ENCODE measurements around the gene HOXB1. TPM values are rescaled to one million over a fixed set of nuclear protein-coding genes. Genes with fewer than 3 reads are reported as not detected.

HOXB1 gene
- total RNA-seq, 1 experiment from 2014 or later: not detected

GRCh38 chr17:48498164-48498850 lies 32.5 kb downstream of the HOXB1 start:
- TF ChIP-seq CTCF (IDR thresholded peaks at IDR 0.05; ENCODE audit: insufficient read depth in 1 of 2, low read depth in 1 of 2, low read length in 1 of 2, severe bottlenecking in 1 of 2, unreplicated experiment in 1 of 2): no peak
- Mint-ChIP-seq H3K27ac (ENCODE audit: unreplicated experiment) (no peak overlapping the region), H3K4me1 (ENCODE audit: low read depth, unreplicated experiment) (peaks cover 39% of the 10 kb centered on the region), H3K4me3 (ENCODE audit: unreplicated experiment) (no peak overlapping the region), H3K36me3 (ENCODE audit: insufficient read depth, unreplicated experiment) (no peaks in the 10 kb centered on the region), H3K9me3 (ENCODE audit: unreplicated experiment) (no peaks in the 10 kb centered on the region), H3K27me3 (ENCODE audit: insufficient read depth, unreplicated experiment) (peaks cover 5% of the 10 kb centered on the region)
- H3K4me1 ChIP-seq: peaks cover 40% of the 10 kb centered on the region
- ChIA-PET CTCF (interaction anchor here (0.8 to 1.7 kb wide), 6 partner anchors 15 to 115 kb away, joined by 3 to 6 read pairs (median 3); no protein-coding TSS in a partner anchor), POLR2A (interaction anchor here (0.6 kb wide), 1 partner anchor 361 kb away, joined by 4 read pairs; no protein-coding TSS in a partner anchor)
- intact Hi-C loops (cut with micrococcal nuclease; ENCODE audit: unreplicated experiment): loop anchor here (1.0 kb wide), 2 partner anchors 45 to 115 kb away; no protein-coding TSS in a partner anchor
- no peaks in the 10 kb centered on the region for H3K27me3 ChIP-seq (replicated peaks; ENCODE audit: control insufficient read depth, insufficient read depth, low read length)
- H3K36me3 ChIP-seq (ENCODE audit: control insufficient read depth, insufficient read depth, low read length): no peaks in the 10 kb centered on the region
- DNase-seq: peak; percentile 74 to 79
- H3K9me3 ChIP-seq: no peaks in the 10 kb centered on the region
- H3K4me3 ChIP-seq (ENCODE audit: low read depth, low read length): no peak overlapping the region
- BruUV-seq (replicated peaks): no TSS peak

- H3K4me1 Mint-ChIP-seq (ENCODE audit: low read depth, unreplicated experiment): peaks cover 39% of the 10 kb centered on the region
- H3K27me3 ChIP-seq (replicated peaks; ENCODE audit: control insufficient read depth, insufficient read depth, low read length): 0 out of 2 replicates have a peak, but pooled peaks cover 3% of the 10 kb centered on the region
- TF ChIP-seq CTCF (IDR thresholded peaks at IDR 0.05; ENCODE audit: insufficient read depth in 1 of 2, low read depth in 1 of 2, low read length in 1 of 2, severe bottlenecking in 1 of 2, unreplicated experiment in 1 of 2): no peak
- H3K4me1 ChIP-seq: peaks cover 51% of the 10 kb centered on the region
- H3K9me3 ChIP-seq: no peaks in the 10 kb centered on the region
- no peaks in the 10 kb centered on the region for H3K36me3 ChIP-seq (ENCODE audit: control insufficient read depth, insufficient read depth, low read length)
- no peaks in the 10 kb centered on the region for H3K9me3 Mint-ChIP-seq (ENCODE audit: unreplicated experiment)
- no peak overlapping the region for H3K4me3 Mint-ChIP-seq (ENCODE audit: unreplicated experiment)
- no peak for DNase-seq
- no peak overlapping the region for H3K27ac Mint-ChIP-seq (ENCODE audit: unreplicated experiment)
- H3K36me3 Mint-ChIP-seq (ENCODE audit: insufficient read depth, unreplicated experiment): no peaks in the 10 kb centered on the region
- peaks cover 2% of the 10 kb centered on the region for H3K27me3 Mint-ChIP-seq (ENCODE audit: insufficient read depth, unreplicated experiment)
- no peak overlapping the region for H3K4me3 ChIP-seq (ENCODE audit: low read depth, low read length)
- CTCF ChIA-PET: interaction anchor here (1.0 kb wide), 1 partner anchor 86 kb away, joined by 3 read pairs; no protein-coding TSS in a partner anchor
- intact Hi-C loops (cut with micrococcal nuclease; ENCODE audit: unreplicated experiment): no loop called here
- no TSS peak for BruUV-seq (replicated peaks)
- POLR2A ChIA-PET: no interaction called here
These were observed 33.7 kb downstream of the HOXB1 start for GRCh38 chr17:48497103-48497502.

- no peak overlapping the region for H3K4me3 Mint-ChIP-seq (ENCODE audit: unreplicated experiment)
- H3K4me1 Mint-ChIP-seq (ENCODE audit: low read depth, unreplicated experiment): peaks cover 20% of the 10 kb centered on the region
- H3K36me3 Mint-ChIP-seq (ENCODE audit: insufficient read depth, unreplicated experiment): no peaks in the 10 kb centered on the region
- H3K4me1 ChIP-seq: peaks cover 29% of the 10 kb centered on the region
- intact Hi-C loops (cut with micrococcal nuclease; ENCODE audit: unreplicated experiment): no loop called here
- peaks cover 5% of the 10 kb centered on the region; the same call in 1 of the 2 replicates for H3K27me3 ChIP-seq (replicated peaks; ENCODE audit: control insufficient read depth, insufficient read depth, low read length)
- no peaks in the 10 kb centered on the region for H3K9me3 ChIP-seq
- no TSS peak for BruUV-seq (replicated peaks)
- ChIA-PET POLR2A (no interaction called here), CTCF (no interaction called here)
- H3K27ac Mint-ChIP-seq (ENCODE audit: unreplicated experiment): no peak overlapping the region
- no peak overlapping the region for H3K4me3 ChIP-seq (ENCODE audit: low read depth, low read length)
- TF ChIP-seq CTCF (IDR thresholded peaks at IDR 0.05; ENCODE audit: insufficient read depth in 1 of 2, low read depth in 1 of 2, low read length in 1 of 2, severe bottlenecking in 1 of 2, unreplicated experiment in 1 of 2): no peak
- H3K9me3 Mint-ChIP-seq (ENCODE audit: unreplicated experiment): no peaks in the 10 kb centered on the region
- H3K36me3 ChIP-seq (ENCODE audit: control insufficient read depth, insufficient read depth, low read length): no peaks in the 10 kb centered on the region
- no peak for DNase-seq
- H3K27me3 Mint-ChIP-seq (ENCODE audit: insufficient read depth, unreplicated experiment): peaks cover 8% of the 10 kb centered on the region
These were observed 36.5 kb downstream of the HOXB1 start for GRCh38 chr17:48494335-48494734.

All from Caco-2 (cell line).